GM23338 (cell line): Measurements from ENCODE around the gene MARCHF10.

Experiments used
- CTCF ChIP-seq, 2 experiments: fragments of 200-600 bp in 1 of 2; sonication (generic) in 1 of 2; conservative IDR thresholded peaks; 2 replicates each; pipeline versions ENCODE4 v1.5.1 to v1.6.1; 2016 to 2017; ENCODE audit warnings: antibody characterized with exemption in 2 of 2, low read depth in 2 of 2, mild to moderate bottlenecking in 2 of 2, moderate library complexity in 1 of 2
- EZH2 ChIP-seq: fragments of 200-600 bp; sonication (generic); IDR thresholded peaks from one replicate; pipeline ENCODE4 v1.8.0; 2017; ENCODE audit warnings: antibody characterized with exemption, mild to moderate bottlenecking, low read depth; ENCODE audit not compliant: unreplicated experiment
- EZH2phosphoT487 ChIP-seq: fragments of 200-600 bp; sonication (generic); IDR thresholded peaks from one replicate; pipeline ENCODE4 v1.8.1; 2018; ENCODE audit warnings: antibody characterized with exemption; ENCODE audit not compliant: unreplicated experiment
- JUNB ChIP-seq: IDR thresholded peaks from one replicate; pipeline ENCODE4 v1.6.1; 2016; ENCODE audit warnings: antibody characterized with exemption; ENCODE audit not compliant: unreplicated experiment
- POLR2AphosphoS5 ChIP-seq: IDR thresholded peaks from 2 replicates; pipeline ENCODE4 v1.6.1; 2016; ENCODE audit warnings: antibody characterized with exemption, low read depth
- REST ChIP-seq: IDR thresholded peaks from one replicate; pipeline ENCODE4 v1.6.1; 2018; ENCODE audit warnings: antibody characterized with exemption; ENCODE audit not compliant: unreplicated experiment
- STAT1 ChIP-seq: IDR thresholded peaks from one replicate; pipeline ENCODE4 v1.6.1; 2016; ENCODE audit warnings: antibody characterized with exemption; ENCODE audit not compliant: unreplicated experiment
- ZNF114 ChIP-seq: fragments of 250-450 bp; sonication (Bioruptor Pico); IDR thresholded peaks from 2 replicates; pipeline ENCODE4 v1.5.0; 2020; ENCODE audit warnings: mild to moderate bottlenecking, moderate library complexity

GRCh38 chr17:62666061-62666800, 141.9 kb downstream of the MARCHF10 start:
- TF ChIP-seq CTCF (conservative IDR thresholded peaks at IDR 0.05; ENCODE audit: low read depth in 2 of 2), result no peak; a peak in 1 of 4 replicates
- no peak for TF ChIP-seq STAT1
- TF ChIP-seq POLR2AphosphoS5, result no peak
- no peak for TF ChIP-seq JUNB
- no peak for TF ChIP-seq EZH2phosphoT487
- TF ChIP-seq EZH2, result no peak
- no peak for TF ChIP-seq ZNF114 (CRISPR knock-in tag)
- no peak for TF ChIP-seq REST
